Upper lobe of left lung (tissue), 6 donors: Measurements from ENCODE around the gene DCST1. TPM values are rescaled to one million over a fixed set of nuclear protein-coding genes. Genes with fewer than 3 reads are reported as not detected.
A peak's percentile ranks its signal among the peaks of the same experiment; 100 is the strongest.

Experiments
- ATAC-seq, 2 donors: fragments of 200-7000 bp; cut with Tn5 transposase; one replicate each; pipeline ENCODE4 v1.9.1; 2022; ENCODE audit warnings: mild to moderate bottlenecking in 2 of 2, moderate library complexity in 2 of 2; ENCODE audit not compliant: low FRiP score in 2 of 2
- DNase-seq, 2 donors: peaks; one replicate each; pipeline ENCODE4 v3.0.0-alpha.2; 2019 to 2020
- H3K27ac ChIP-seq, 4 donors: fragments of 200-600 bp; sonication (generic); one replicate each; pipeline ENCODE4 v1.5.1; 2016 to 2019
- H3K27me3 ChIP-seq, 4 donors: fragments of 200-600 bp; sonication (generic); one replicate each; pipeline ENCODE4 v1.5.1; 2017 to 2019
- H3K36me3 ChIP-seq, 4 donors: fragments of 200-600 bp; sonication (generic); one replicate each; pipeline ENCODE4 v1.5.1; 2016 to 2019
- H3K4me1 ChIP-seq, 4 donors: fragments of 200-600 bp; sonication (generic); one replicate each; pipeline ENCODE4 v1.5.1; 2018 to 2019
- H3K4me3 ChIP-seq, 4 donors: fragments of 200-600 bp; sonication (generic); one replicate each; pipeline ENCODE4 v1.5.1; 2017 to 2019; ENCODE audit warnings: mild to moderate bottlenecking in 2 of 4, moderate library complexity in 1 of 4
- H3K9me3 ChIP-seq, 4 donors: fragments of 200-600 bp; sonication (generic); one replicate each; pipeline ENCODE4 v1.5.1; 2018 to 2019
- CTCF ChIP-seq, 6 experiments: fragments of 450-650 bp in 4 of 6; fragments of 200-600 bp in 2 of 6; sonication (generic) in 2 of 6; IDR thresholded peaks; one replicate each; pipeline ENCODE4 v1.5.1; 2016 to 2019; ENCODE audit warnings: antibody characterized with exemption in 6 of 6
- EP300 ChIP-seq, 4 donors: sonication (generic); formaldehyde crosslinking; IDR thresholded peaks; one replicate each; pipeline ENCODE4 v1.5.1; 2017; ENCODE audit warnings: antibody characterized with exemption in 4 of 4, control low read depth in 2 of 4
- POLR2A ChIP-seq, 4 donors: fragments of 450-650 bp; IDR thresholded peaks; one replicate each; pipeline ENCODE4 v1.5.1; 2016 to 2017; ENCODE audit warnings: antibody characterized with exemption in 4 of 4, mild to moderate bottlenecking in 2 of 4
- POLR2AphosphoS5 ChIP-seq, 2 donors: sonication (generic); formaldehyde crosslinking; IDR thresholded peaks; one replicate each; pipeline ENCODE4 v1.5.1; 2017; ENCODE audit warnings: antibody characterized with exemption in 2 of 2
- WGBS, 2 donors: methylation state at CpG; one replicate each; pipeline ENCODE4 v1.1.5; 2017 to 2018; 5-methylcytosine and 5-hydroxymethylcytosine counted together
- total RNA-seq, 6 donors: library from RNA; depleted of rRNA in 4 of 6; stranded (reverse); fragments of >200 nt in 4 of 6; gene quantifications; one replicate each; pipeline versions ENCODE4 v1.1.0 to v1.2.1, GENCODE V29; 2016 to 2021
- donor health status: DM: no; HTN: no; CAD: no; lungs with moderate emphysema.
- donor health status: DM: no; HTN: yes; CAD: no; lungs with severe emphysema.

DCST1 gene
- total RNA-seq, 6 donors from 2014 or later = 0.89 TPM; not detected in 5

- H3K4me3 ChIP-seq = no peak overlapping the region
- WGBS, 2 donors = 95 to 100% methylated on average over 8 of the region's 8 CpGs
Measured at GRCh38 chr1:155057104-155057503, 23.5 kb downstream of the DCST1 start.

GRCh38 chr1:155057788-155058211 is 24.2 kb downstream of the DCST1 start:
- 94 to 100% methylated on average over 6 to 13 of the region's 13 CpGs for WGBS, 2 donors
- DNase-seq (no peak), ATAC-seq (no peak)
- H3K9me3 ChIP-seq = no peaks in the 10 kb centered on the region
- no peaks in the 10 kb centered on the region for H3K27me3 ChIP-seq
- no peak for TF ChIP-seq POLR2AphosphoS5 (IDR thresholded peaks at IDR 0.05)
- peak in 1 of 6 experiments; percentile 13 for TF ChIP-seq CTCF (IDR thresholded peaks at IDR 0.05)
- H3K4me3 ChIP-seq = no peak overlapping the region
- no peak overlapping the region for H3K27ac ChIP-seq
- H3K36me3 ChIP-seq = peaks cover 13 to 85% (median 63%) of the 10 kb centered on the region in 4 donors
- peaks cover 20 to 32% (median 26%) of the 10 kb centered on the region in 4 donors for H3K4me1 ChIP-seq

More at GRCh38 chr1:155057104-155057503, 23.5 kb downstream of the DCST1 start:
- Histone ChIP-seq H3K27me3 (no peaks in the 10 kb centered on the region), H3K27ac (no peak overlapping the region), H3K9me3 (no peaks in the 10 kb centered on the region), H3K4me1 (peaks cover 20 to 32% (median 26%) of the 10 kb centered on the region in 4 donors), H3K36me3 (peaks cover 13 to 81% (median 61%) of the 10 kb centered on the region in 4 donors)
- TF ChIP-seq POLR2A (IDR thresholded peaks at IDR 0.05) = no peak
- TF ChIP-seq CTCF (IDR thresholded peaks at IDR 0.05) = no peak
- TF ChIP-seq EP300 (IDR thresholded peaks at IDR 0.05) = no peak
- TF ChIP-seq POLR2AphosphoS5 (IDR thresholded peaks at IDR 0.05) = no peak
- DNase-seq (no peak), ATAC-seq (no peak)

GRCh38 chr1:155060736-155061135 is 27.1 kb downstream of the DCST1 start:
- Histone ChIP-seq H3K9me3 (no peaks in the 10 kb centered on the region), H3K4me1 (peaks cover 24 to 36% (median 32%) of the 10 kb centered on the region in 4 donors), H3K27ac (no peak overlapping the region), H3K36me3 (peaks cover 13 to 65% (median 50%) of the 10 kb centered on the region in 4 donors), H3K4me3 (no peak overlapping the region), H3K27me3 (no peaks in the 10 kb centered on the region)
- TF ChIP-seq POLR2A (IDR thresholded peaks at IDR 0.05) (no peak), CTCF (IDR thresholded peaks at IDR 0.05) (no peak), EP300 (IDR thresholded peaks at IDR 0.05) (no peak), POLR2AphosphoS5 (IDR thresholded peaks at IDR 0.05) (no peak)
- ATAC-seq = no peak
- WGBS, 2 donors = 72 to 100% methylated on average over 1 to 6 of the region's 8 CpGs
- no peak for DNase-seq

GRCh38 chr1:155061381-155062150 is 27.9 kb downstream of the DCST1 start:
- Histone ChIP-seq H3K9me3 (no peaks in the 10 kb centered on the region), H3K36me3 (peaks cover 13 to 57% (median 43%) of the 10 kb centered on the region in 4 donors), H3K27ac (no peak overlapping the region), H3K4me3 (no peak overlapping the region), H3K27me3 (no peaks in the 10 kb centered on the region), H3K4me1 (peaks cover 24 to 36% (median 32%) of the 10 kb centered on the region in 4 donors)
- TF ChIP-seq POLR2A (IDR thresholded peaks at IDR 0.05) (no peak), CTCF (IDR thresholded peaks at IDR 0.05) (peak; percentile 97 to 99 (median 98)), POLR2AphosphoS5 (IDR thresholded peaks at IDR 0.05) (peak in 1 of 2 donors; percentile 15)
- 44 to 49% methylated on average over 20 to 21 of the region's 21 CpGs for WGBS, 2 donors
- peak; percentile 76 for ATAC-seq
- DNase-seq = peak; percentile 82
